WTC11 (cell line): ENCODE measurements around the gene KCNAB3. TPM values are rescaled to one million over a fixed set of nuclear protein-coding genes. Genes with fewer than 3 reads are reported as not detected.

ENCODE experiments used
- ATAC-seq: fragments of 200-7000 bp; cut with Tn5 transposase; 2 replicates; pipeline ENCODE4 v1.10.0; 2021; ENCODE audit warnings: mild to moderate bottlenecking, moderate library complexity
- CTCF ChIA-PET: fragments of 300-600 bp; sonication (Branson Sonifier 250); formaldehyde crosslinking; loops from one replicate; lab custom pipeline; 2021; ENCODE audit warnings: antibody characterized with exemption; lab: Charles Lee
- POLR2A ChIA-PET: fragments of 350-600 bp; sonication (Branson Sonifier 250); formaldehyde crosslinking; loops from one replicate; lab custom pipeline; 2021; ENCODE audit warnings: antibody characterized with exemption; lab: Charles Lee
- DNase-seq: peaks from one replicate; pipeline ENCODE4 v3.0.0; 2021; ENCODE audit warnings: low spot score
- H3K27ac Mint-ChIP-seq: 2 replicates; pipeline ENCODE4 v1.8.0; 2021; ENCODE audit warnings: mixed read lengths
- H3K27me3 Mint-ChIP-seq: 2 replicates; pipeline ENCODE4 v1.8.0; 2021; ENCODE audit warnings: low read depth, mild to moderate bottlenecking, moderate library complexity, mixed read lengths
- H3K36me3 Mint-ChIP-seq: 2 replicates; pipeline ENCODE4 v1.8.0; 2021; ENCODE audit warnings: mixed read lengths
- H3K4me1 Mint-ChIP-seq: 2 replicates; pipeline ENCODE4 v1.8.0; 2022; ENCODE audit warnings: mixed read lengths
- H3K4me3 Mint-ChIP-seq: 2 replicates; pipeline ENCODE4 v1.8.0; 2021; ENCODE audit warnings: mild to moderate bottlenecking, moderate library complexity, mixed read lengths
- H3K9me3 Mint-ChIP-seq: 2 replicates; pipeline ENCODE4 v1.8.0; 2021; ENCODE audit warnings: mixed read lengths
- ATF3 ChIP-seq: sonication (generic); formaldehyde crosslinking; conservative IDR thresholded peaks from 2 replicates; pipeline ENCODE4 v1.8.1; 2022; ENCODE audit warnings: mild to moderate bottlenecking, missing genetic modification reagents
- CDX4 ChIP-seq: fragments of 250-450 bp; sonication (Bioruptor Pico); IDR thresholded peaks from 2 replicates; pipeline ENCODE4 v1.9.0; 2021; ENCODE audit warnings: moderate library complexity, mild to moderate bottlenecking, inconsistent platforms, borderline replicate concordance
- FOXJ3 ChIP-seq: sonication (generic); formaldehyde crosslinking; IDR thresholded peaks from 2 replicates; pipeline ENCODE4 v1.9.0; 2021; ENCODE audit warnings: missing genetic modification reagents, mild to moderate bottlenecking, borderline replicate concordance
- GABPB1 ChIP-seq: sonication (generic); formaldehyde crosslinking; IDR thresholded peaks from 2 replicates; pipeline ENCODE4 v1.8.1; 2023; ENCODE audit warnings: mild to moderate bottlenecking, missing genetic modification reagents
- IRF2 ChIP-seq: sonication (generic); formaldehyde crosslinking; IDR thresholded peaks from 2 replicates; pipeline ENCODE4 v1.8.0; 2022; ENCODE audit warnings: low read depth, missing genetic modification reagents, borderline replicate concordance
- RELA ChIP-seq: sonication (generic); formaldehyde crosslinking; IDR thresholded peaks from 2 replicates; pipeline ENCODE4 v1.8.1; 2022; ENCODE audit warnings: missing genetic modification reagents, mild to moderate bottlenecking, borderline replicate concordance
- SMAD4 ChIP-seq: sonication (generic); formaldehyde crosslinking; IDR thresholded peaks from 2 replicates; pipeline ENCODE4 v1.8.0; 2022; ENCODE audit warnings: mild to moderate bottlenecking, missing genetic modification reagents
- ZNF138 ChIP-seq: sonication (generic); formaldehyde crosslinking; conservative IDR thresholded peaks from 2 replicates; pipeline ENCODE4 v1.8.1; 2022; ENCODE audit warnings: mild to moderate bottlenecking, moderate library complexity, missing genetic modification reagents
- ZNF396 ChIP-seq: fragments of 250-450 bp; sonication (Bioruptor Pico); IDR thresholded peaks from 2 replicates; pipeline ENCODE4 v1.8.0; 2021; ENCODE audit warnings: mild to moderate bottlenecking, moderate library complexity, borderline replicate concordance
- ZNF423 ChIP-seq: fragments of 250-450 bp; sonication (Bioruptor Pico); IDR thresholded peaks from 2 replicates; pipeline ENCODE4 v2.1.2; 2022; ENCODE audit warnings: mild to moderate bottlenecking, moderate library complexity
- ZNF425 ChIP-seq: fragments of 250-450 bp; sonication (Bioruptor Pico); conservative IDR thresholded peaks from 2 replicates; pipeline ENCODE4 v1.9.0; 2021; ENCODE audit warnings: mild to moderate bottlenecking
- ZNF512 ChIP-seq: sonication (generic); formaldehyde crosslinking; IDR thresholded peaks from 2 replicates; pipeline ENCODE4 v1.8.1; 2022; ENCODE audit warnings: missing genetic modification reagents, borderline replicate concordance
- ZNF671 ChIP-seq: fragments of 250-450 bp; sonication (Bioruptor Pico); IDR thresholded peaks from 2 replicates; pipeline ENCODE4 v1.8.0; 2021; ENCODE audit warnings: mild to moderate bottlenecking
- total RNA-seq: library from RNA; stranded (reverse); gene quantifications from 3 replicates; pipeline ENCODE4 v1.2.3, GENCODE V29; 2021
- TF ChIP-seq, protein P1 (sequence below): sonication (generic); formaldehyde crosslinking; IDR thresholded peaks from 2 replicates; pipeline ENCODE4 v1.8.0; 2022; ENCODE audit warnings: mild to moderate bottlenecking, missing genetic modification reagents
- TF ChIP-seq, protein P2 (sequence below): sonication (generic); formaldehyde crosslinking; IDR thresholded peaks from 2 replicates; pipeline ENCODE4 v1.8.1; 2022; ENCODE audit warnings: low read depth, missing genetic modification reagents, borderline replicate concordance
- TF ChIP-seq, protein P3 (sequence below): sonication (generic); formaldehyde crosslinking; IDR thresholded peaks from 2 replicates; pipeline ENCODE4 v1.8.0; 2023; ENCODE audit warnings: missing genetic modification reagents, mild to moderate bottlenecking, borderline replicate concordance
- TF ChIP-seq, protein P4 (sequence below): sonication (generic); formaldehyde crosslinking; IDR thresholded peaks from 2 replicates; pipeline ENCODE4 v1.8.0; 2022; ENCODE audit warnings: mild to moderate bottlenecking, missing genetic modification reagents

Gene KCNAB3
- total RNA-seq, 1 experiment from 2014 or later: 3.2 TPM

DNA sequence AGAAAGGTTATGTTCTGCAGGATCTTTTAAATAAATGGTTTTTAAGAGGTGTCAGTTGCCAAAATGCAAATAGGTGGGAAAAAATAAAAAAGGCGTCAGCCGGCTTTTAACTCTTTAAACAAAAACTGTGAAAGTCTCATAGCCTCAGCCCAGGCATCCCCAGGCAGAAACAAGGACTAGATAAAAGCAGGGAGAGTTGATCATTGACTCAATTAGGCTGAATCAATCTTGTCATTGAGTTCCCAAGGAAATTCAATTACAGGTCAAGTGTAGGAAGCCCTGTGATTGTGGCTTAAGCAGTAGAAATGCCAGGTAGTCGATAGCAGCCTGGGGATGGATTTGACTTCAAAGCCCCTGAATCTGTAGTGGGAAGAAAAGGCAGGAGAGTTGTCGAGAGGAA lies 42.0 kb upstream of the KCNAB3 start:
- CTCF ChIA-PET: interaction anchor here (1.2 to 3.4 kb wide), 7 partner anchors 8 to 103 kb away, joined by 3 to 38 read pairs (median 6); partner anchors contain the start of genes CNTROB and TRAPPC1
- Mint-ChIP-seq H3K27ac (no peak overlapping the region), H3K4me1 (no peaks in the 10 kb centered on the region), H3K4me3 (no peak overlapping the region), H3K27me3 (peaks cover 23% of the 10 kb centered on the region), H3K36me3 (peaks cover 13% of the 10 kb centered on the region), H3K9me3 (peaks cover 18% of the 10 kb centered on the region)
- POLR2A ChIA-PET: interaction anchor here (0.6 kb wide), 1 partner anchor 310 kb away, joined by 3 read pairs; no protein-coding TSS in a partner anchor
- TF ChIP-seq, protein P1, sequence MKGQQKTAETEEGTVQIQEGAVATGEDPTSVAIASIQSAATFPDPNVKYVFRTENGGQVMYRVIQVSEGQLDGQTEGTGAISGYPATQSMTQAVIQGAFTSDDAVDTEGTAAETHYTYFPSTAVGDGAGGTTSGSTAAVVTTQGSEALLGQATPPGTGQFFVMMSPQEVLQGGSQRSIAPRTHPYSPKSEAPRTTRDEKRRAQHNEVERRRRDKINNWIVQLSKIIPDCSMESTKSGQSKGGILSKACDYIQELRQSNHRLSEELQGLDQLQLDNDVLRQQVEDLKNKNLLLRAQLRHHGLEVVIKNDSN (CRISPR knock-in tag): no peak
- TF ChIP-seq, protein P2, sequence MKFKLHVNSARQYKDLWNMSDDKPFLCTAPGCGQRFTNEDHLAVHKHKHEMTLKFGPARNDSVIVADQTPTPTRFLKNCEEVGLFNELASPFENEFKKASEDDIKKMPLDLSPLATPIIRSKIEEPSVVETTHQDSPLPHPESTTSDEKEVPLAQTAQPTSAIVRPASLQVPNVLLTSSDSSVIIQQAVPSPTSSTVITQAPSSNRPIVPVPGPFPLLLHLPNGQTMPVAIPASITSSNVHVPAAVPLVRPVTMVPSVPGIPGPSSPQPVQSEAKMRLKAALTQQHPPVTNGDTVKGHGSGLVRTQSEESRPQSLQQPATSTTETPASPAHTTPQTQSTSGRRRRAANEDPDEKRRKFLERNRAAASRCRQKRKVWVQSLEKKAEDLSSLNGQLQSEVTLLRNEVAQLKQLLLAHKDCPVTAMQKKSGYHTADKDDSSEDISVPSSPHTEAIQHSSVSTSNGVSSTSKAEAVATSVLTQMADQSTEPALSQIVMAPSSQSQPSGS: no peak
- no peak for TF ChIP-seq ZNF423 (CRISPR knock-in tag)
- TF ChIP-seq FOXJ3: no peak
- TF ChIP-seq ZNF396: no peak
- ATAC-seq (no peak), DNase-seq (no peak)

- H3K27me3 Mint-ChIP-seq: peaks cover 7% of the 10 kb centered on the region
- ChIA-PET CTCF (interaction anchor here (1.1 to 1.9 kb wide), 2 partner anchors 19 to 37 kb away, joined by 5 to 10 read pairs; partner anchors contain the start of genes CNTROB and TRAPPC1), POLR2A (interaction anchor here (1.6 kb wide), 1 partner anchor 37 kb away, joined by 3 read pairs; the partner anchor contains the start of genes CNTROB and TRAPPC1)
- H3K9me3 Mint-ChIP-seq: peaks cover 4% of the 10 kb centered on the region
- H3K27ac Mint-ChIP-seq: no peak overlapping the region
- DNase-seq: no peak
- ATAC-seq: no peak
- H3K4me1 Mint-ChIP-seq: peaks cover 5% of the 10 kb centered on the region; the same call in 1 of the 2 replicates
- no peak overlapping the region for H3K4me3 Mint-ChIP-seq
- TF ChIP-seq ZNF512 (CRISPR knock-in tag) (no peak), ATF3 (CRISPR knock-in tag) (no peak), RELA (CRISPR knock-in tag) (no peak), ZNF138 (CRISPR knock-in tag) (no peak), GABPB1 (CRISPR knock-in tag) (no peak), CDX4 (no peak), SMAD4 (CRISPR knock-in tag) (no peak), ZNF425 (CRISPR knock-in tag) (no peak), IRF2 (CRISPR knock-in tag) (no peak), ZNF671 (CRISPR knock-in tag) (no peak)
- TF ChIP-seq, protein P3, sequence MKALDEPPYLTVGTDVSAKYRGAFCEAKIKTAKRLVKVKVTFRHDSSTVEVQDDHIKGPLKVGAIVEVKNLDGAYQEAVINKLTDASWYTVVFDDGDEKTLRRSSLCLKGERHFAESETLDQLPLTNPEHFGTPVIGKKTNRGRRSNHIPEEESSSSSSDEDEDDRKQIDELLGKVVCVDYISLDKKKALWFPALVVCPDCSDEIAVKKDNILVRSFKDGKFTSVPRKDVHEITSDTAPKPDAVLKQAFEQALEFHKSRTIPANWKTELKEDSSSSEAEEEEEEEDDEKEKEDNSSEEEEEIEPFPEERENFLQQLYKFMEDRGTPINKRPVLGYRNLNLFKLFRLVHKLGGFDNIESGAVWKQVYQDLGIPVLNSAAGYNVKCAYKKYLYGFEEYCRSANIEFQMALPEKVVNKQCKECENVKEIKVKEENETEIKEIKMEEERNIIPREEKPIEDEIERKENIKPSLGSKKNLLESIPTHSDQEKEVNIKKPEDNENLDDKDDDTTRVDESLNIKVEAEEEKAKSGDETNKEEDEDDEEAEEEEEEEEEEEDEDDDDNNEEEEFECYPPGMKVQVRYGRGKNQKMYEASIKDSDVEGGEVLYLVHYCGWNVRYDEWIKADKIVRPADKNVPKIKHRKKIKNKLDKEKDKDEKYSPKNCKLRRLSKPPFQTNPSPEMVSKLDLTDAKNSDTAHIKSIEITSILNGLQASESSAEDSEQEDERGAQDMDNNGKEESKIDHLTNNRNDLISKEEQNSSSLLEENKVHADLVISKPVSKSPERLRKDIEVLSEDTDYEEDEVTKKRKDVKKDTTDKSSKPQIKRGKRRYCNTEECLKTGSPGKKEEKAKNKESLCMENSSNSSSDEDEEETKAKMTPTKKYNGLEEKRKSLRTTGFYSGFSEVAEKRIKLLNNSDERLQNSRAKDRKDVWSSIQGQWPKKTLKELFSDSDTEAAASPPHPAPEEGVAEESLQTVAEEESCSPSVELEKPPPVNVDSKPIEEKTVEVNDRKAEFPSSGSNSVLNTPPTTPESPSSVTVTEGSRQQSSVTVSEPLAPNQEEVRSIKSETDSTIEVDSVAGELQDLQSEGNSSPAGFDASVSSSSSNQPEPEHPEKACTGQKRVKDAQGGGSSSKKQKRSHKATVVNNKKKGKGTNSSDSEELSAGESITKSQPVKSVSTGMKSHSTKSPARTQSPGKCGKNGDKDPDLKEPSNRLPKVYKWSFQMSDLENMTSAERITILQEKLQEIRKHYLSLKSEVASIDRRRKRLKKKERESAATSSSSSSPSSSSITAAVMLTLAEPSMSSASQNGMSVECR (CRISPR knock-in tag): no peak
- TF ChIP-seq, protein P4, sequence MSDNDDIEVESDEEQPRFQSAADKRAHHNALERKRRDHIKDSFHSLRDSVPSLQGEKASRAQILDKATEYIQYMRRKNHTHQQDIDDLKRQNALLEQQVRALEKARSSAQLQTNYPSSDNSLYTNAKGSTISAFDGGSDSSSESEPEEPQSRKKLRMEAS (CRISPR knock-in tag): no peak
- TF ChIP-seq, all 79 proteins: peak for 0
- H3K36me3 Mint-ChIP-seq: peaks cover 3% of the 10 kb centered on the region
Observed at GRCh38 chr17:7969433-7969832, 39.8 kb upstream of the KCNAB3 start.
